Measurements from ENCODE around the gene ABLIM3.
"Not testable (repeated sequence)": the region's sequence is repeated elsewhere in the genome, so short reads cannot be mapped to it uniquely, and the experiment has no call there.

Gene ABLIM3

DNA sequence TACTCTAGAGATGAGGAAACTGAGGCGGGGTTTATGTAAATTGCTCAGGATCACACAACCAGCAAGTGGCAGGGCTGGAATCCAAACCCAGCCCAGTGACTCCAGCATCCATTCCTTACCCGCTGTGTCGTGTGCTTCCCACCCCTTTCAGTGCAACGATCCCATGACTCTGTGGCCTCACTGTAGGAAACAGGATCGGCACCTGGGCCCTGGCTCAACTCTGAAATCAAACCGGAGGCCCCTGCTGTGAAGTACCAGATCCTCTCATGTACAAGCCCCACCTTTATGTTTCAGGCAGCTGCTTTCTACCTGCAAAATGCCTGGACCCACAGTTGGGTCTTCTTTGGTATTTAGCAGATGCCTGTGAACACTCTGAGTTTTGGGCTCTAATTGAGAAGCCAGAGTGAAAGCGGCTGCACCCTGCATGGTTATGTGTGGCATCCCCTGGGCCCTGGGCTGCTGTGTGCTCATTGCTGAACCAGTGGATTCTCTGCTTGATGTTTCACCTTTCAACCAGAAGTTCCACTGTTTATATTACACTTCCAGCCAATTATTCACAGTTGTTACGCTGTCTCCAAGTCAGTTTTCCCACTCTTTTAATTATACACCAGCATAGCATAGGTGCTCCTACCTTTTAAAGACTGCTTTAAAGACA, 36.7 kb downstream of the ABLIM3 start:
- TF ChIP-seq, protein P1, sequence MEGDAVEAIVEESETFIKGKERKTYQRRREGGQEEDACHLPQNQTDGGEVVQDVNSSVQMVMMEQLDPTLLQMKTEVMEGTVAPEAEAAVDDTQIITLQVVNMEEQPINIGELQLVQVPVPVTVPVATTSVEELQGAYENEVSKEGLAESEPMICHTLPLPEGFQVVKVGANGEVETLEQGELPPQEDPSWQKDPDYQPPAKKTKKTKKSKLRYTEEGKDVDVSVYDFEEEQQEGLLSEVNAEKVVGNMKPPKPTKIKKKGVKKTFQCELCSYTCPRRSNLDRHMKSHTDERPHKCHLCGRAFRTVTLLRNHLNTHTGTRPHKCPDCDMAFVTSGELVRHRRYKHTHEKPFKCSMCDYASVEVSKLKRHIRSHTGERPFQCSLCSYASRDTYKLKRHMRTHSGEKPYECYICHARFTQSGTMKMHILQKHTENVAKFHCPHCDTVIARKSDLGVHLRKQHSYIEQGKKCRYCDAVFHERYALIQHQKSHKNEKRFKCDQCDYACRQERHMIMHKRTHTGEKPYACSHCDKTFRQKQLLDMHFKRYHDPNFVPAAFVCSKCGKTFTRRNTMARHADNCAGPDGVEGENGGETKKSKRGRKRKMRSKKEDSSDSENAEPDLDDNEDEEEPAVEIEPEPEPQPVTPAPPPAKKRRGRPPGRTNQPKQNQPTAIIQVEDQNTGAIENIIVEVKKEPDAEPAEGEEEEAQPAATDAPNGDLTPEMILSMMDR (IDR thresholded peaks at IDR 0.05; ENCODE audit: control extremely low read depth, extremely low read depth, low read depth, missing control alignments), result no peak
- no peak for DNase-seq (ENCODE audit: extremely low spot score)
- CTCF ChIA-PET, result no interaction called here
- POLR2A ChIA-PET, result no interaction called here

DNA sequence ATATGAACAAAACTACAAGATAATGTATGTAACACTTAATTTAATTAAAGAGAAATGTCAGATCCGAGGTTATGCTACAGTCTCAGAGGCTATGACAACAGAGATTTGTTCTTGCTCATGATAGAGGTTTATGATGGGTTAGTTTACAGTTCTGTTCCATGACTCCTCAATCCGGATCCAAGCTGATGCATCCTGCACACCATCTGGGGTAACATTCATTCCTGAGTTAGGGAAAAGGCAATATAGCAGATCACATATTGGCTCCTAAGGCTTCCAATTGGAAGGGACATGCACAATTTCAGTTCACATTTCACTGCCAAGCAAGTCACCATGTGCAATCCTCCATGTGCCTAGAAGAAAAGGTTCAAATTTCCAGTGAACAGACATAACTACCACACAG, 40.4 kb downstream of the ABLIM3 start:
- ChIA-PET POLR2A (no interaction called here), CTCF (interaction anchor here (1.7 kb wide), 1 partner anchor 14 kb away, joined by 4 read pairs; no protein-coding TSS in a partner anchor)
- TF ChIP-seq, protein P1 (IDR thresholded peaks at IDR 0.05; ENCODE audit: control extremely low read depth, extremely low read depth, low read depth, missing control alignments), result no peak
- DNase-seq (ENCODE audit: extremely low spot score), result no peak

DNA sequence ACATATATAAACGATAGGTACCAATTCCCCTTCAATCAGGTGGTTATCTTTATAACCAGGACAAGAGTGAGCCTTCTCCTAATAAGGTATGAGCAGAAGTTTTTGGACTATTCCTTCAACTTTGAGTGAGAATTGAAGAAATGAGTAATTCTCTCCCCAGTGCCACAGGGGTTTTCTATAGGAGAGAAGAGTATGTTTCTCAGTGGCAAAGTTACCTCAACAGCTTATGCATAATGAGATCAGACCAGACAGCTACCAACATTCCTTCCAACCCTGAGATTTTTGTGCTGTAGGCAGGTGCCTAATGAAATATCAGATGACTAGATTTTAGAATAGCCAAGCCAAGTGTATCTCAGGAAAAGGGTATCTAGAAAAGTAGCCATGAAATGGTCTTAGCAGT, 40.9 kb downstream of the ABLIM3 start:
- ChIA-PET POLR2A (no interaction called here), CTCF (interaction anchor here (1.2 to 1.7 kb wide), 2 partner anchors 13 to 14 kb away, joined by 4 to 5 read pairs; no protein-coding TSS in a partner anchor)
- TF ChIP-seq, protein P1 (IDR thresholded peaks at IDR 0.05; ENCODE audit: control extremely low read depth, extremely low read depth, low read depth, missing control alignments), result no peak
- no peak for DNase-seq (ENCODE audit: extremely low spot score)

DNA sequence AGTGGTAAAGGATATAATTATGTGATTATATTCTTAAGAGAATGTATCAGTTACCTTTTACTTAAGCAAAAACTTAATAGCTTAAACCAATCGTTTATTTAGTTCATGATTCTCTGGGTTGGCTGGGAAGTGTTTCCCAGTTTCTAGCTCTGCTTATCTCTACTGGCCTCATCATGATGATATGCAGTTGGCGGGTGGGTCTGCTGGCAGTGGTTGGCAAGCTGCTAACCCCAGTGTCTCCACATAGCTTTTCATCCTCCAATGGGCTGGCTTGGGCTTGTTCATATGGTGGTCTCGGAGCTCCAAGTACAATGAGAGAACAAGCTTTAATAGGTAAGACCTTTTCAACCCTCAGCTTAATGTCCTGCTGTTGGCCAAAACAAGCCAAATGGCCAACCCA, 43.8 kb downstream of the ABLIM3 start:
- ChIA-PET POLR2A (no interaction called here), CTCF (interaction anchor here (1.3 kb wide), 1 partner anchor 13 kb away, joined by 3 read pairs; no protein-coding TSS in a partner anchor)
- DNase-seq (ENCODE audit: extremely low spot score), result no peak
- TF ChIP-seq, protein P1 (IDR thresholded peaks at IDR 0.05; ENCODE audit: control extremely low read depth, extremely low read depth, low read depth, missing control alignments), result no peak

DNA sequence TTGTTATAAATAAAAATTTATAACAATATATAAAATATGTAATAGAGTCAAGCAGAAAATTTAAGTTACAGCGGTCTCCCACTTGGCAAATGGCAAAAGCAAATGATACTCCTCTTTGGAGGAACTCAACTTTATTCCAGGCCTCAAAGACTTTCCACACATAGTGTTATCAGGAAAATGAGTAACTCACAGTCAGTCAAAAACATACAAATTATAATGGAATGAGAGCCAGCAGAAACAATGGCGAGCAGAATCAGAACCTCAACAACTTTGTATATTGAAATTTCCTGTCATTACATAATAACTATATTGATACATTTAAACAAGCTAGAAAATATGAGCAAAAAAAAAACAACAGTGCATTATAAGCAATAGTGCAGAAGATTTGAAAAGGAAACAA, 45.2 kb downstream of the ABLIM3 start:
- CTCF ChIA-PET, result no interaction called here
- DNase-seq (ENCODE audit: extremely low spot score), result no peak
- POLR2A ChIA-PET, result no interaction called here
- TF ChIP-seq, protein P1 (IDR thresholded peaks at IDR 0.05; ENCODE audit: control extremely low read depth, extremely low read depth, low read depth, missing control alignments), result no peak

DNA sequence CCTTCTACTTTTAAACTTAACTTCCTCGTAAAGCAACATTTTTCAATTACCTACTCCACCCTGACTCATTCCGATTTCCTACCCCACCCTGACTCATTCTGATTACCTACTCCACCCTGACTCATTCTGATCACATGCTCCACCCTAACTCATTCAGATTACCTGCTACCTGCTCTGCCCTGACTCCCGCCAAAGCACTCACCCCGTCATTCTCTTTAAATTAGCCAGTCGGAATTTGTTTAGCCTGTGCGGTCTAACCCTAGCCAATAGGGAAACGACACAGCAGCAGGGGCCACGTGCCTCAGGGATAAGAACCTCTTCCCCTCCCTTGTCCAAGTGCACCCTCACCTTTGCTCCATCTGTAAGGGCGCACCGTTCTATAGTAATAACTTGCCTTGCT, 46.3 kb downstream of the ABLIM3 start:
- CTCF ChIA-PET; DNase-seq (ENCODE audit: extremely low spot score); POLR2A ChIA-PET: not testable (repeated sequence)

DNA sequence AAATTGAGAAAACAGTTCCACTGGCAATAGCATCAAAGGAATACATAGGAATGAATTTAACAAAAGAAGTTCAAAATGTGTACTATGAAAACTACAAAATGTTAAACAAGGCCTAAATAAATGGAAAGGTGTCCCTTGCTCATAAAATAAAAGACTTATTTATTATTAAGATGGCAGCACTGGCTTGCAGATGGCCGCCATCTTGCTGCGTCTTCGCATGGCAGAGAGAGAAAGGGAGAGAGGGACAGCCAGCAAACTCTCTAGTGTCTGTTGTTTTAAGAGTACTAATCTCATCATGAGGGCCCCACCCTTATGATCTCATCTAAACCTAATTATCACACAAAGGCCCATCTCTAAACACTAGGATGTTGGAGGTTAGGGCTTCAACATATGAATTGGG, 47.1 kb downstream of the ABLIM3 start:
- DNase-seq (ENCODE audit: extremely low spot score), result no peak
- CTCF ChIA-PET, result no interaction called here
- TF ChIP-seq, protein P1 (IDR thresholded peaks at IDR 0.05; ENCODE audit: control extremely low read depth, extremely low read depth, low read depth, missing control alignments), result no peak
- POLR2A ChIA-PET, result no interaction called here

Measured in GM10248 (cell line).